Measurements from ENCODE around the gene NR6A1.

Gene NR6A1

DNA sequence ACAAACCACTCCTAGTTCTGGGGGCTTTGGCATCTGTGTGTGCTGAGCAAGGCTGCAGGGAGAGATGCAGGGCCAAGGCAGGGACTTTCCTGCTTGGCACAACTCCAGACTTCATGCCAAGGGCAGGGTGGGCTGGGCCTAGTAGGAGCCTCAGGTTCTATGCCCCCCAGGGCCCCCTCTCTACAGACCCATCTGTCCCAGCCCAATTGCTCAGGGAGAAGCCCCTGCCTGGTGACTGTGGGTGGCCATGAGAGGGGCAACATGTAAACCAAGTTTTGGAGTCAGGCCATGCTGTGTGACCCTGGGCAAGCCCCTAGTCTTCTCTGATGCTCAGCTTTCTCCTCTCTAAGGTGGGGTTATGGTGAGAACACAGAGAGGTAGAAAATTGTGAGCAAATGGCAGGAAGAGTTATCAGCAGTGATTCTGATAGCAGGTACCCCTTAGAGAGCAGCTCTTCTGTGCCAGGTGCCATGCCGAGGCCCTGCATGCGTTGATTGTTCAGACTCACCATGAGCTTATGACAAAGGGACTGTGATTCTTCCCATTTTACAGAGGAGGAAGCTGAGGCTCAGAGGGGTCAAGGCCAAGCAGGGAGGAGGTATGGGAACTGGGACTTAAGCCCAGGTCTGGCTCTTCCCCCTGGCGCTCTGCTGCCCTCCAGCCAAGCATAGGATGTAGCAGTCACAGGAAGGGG lies 11.0 kb upstream of the NR6A1 start:
- Histone ChIP-seq H3K9me3 (ENCODE audit: insufficient read depth, low read depth, low read length) (no peaks in the 10 kb centered on the region), H3K9me2 (replicated peaks; ENCODE audit: low read depth, low read length) (no peaks in the 10 kb centered on the region), H3K4me1 (ENCODE audit: insufficient read depth, low read length, poor library complexity, severe bottlenecking) (no peaks in the 10 kb centered on the region), H3K79me2 (ENCODE audit: insufficient read depth, low read length) (no peaks in the 10 kb centered on the region), H2AFZ (ENCODE audit: low read length) (no peak overlapping the region), H3F3A (ENCODE audit: low read depth) (no peaks in the 10 kb centered on the region), H4K20me1 (ENCODE audit: insufficient read depth, low read length, poor library complexity, severe bottlenecking) (no peaks in the 10 kb centered on the region), H3K9ac (ENCODE audit: low read depth, low read length, poor library complexity, severe bottlenecking) (no peak overlapping the region), H3K4me3 (ENCODE audit: low read length, poor library complexity, severe bottlenecking) (no peak overlapping the region), H3K36me3 (ENCODE audit: insufficient read depth, low read length) (no peaks in the 10 kb centered on the region), H3K4me2 (ENCODE audit: low read depth, low read length, poor library complexity, severe bottlenecking) (no peak overlapping the region), H3K27me3 (ENCODE audit: insufficient read depth, low read length, poor library complexity, severe bottlenecking) (no peaks in the 10 kb centered on the region)
- TF ChIP-seq EZH2phosphoT487 (IDR thresholded peaks at IDR 0.05; ENCODE audit: borderline replicate concordance) = no peak
- TF ChIP-seq, protein P1, sequence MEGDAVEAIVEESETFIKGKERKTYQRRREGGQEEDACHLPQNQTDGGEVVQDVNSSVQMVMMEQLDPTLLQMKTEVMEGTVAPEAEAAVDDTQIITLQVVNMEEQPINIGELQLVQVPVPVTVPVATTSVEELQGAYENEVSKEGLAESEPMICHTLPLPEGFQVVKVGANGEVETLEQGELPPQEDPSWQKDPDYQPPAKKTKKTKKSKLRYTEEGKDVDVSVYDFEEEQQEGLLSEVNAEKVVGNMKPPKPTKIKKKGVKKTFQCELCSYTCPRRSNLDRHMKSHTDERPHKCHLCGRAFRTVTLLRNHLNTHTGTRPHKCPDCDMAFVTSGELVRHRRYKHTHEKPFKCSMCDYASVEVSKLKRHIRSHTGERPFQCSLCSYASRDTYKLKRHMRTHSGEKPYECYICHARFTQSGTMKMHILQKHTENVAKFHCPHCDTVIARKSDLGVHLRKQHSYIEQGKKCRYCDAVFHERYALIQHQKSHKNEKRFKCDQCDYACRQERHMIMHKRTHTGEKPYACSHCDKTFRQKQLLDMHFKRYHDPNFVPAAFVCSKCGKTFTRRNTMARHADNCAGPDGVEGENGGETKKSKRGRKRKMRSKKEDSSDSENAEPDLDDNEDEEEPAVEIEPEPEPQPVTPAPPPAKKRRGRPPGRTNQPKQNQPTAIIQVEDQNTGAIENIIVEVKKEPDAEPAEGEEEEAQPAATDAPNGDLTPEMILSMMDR (conservative IDR thresholded peaks at IDR 0.05; ENCODE audit: low read length) = no peak

DNA sequence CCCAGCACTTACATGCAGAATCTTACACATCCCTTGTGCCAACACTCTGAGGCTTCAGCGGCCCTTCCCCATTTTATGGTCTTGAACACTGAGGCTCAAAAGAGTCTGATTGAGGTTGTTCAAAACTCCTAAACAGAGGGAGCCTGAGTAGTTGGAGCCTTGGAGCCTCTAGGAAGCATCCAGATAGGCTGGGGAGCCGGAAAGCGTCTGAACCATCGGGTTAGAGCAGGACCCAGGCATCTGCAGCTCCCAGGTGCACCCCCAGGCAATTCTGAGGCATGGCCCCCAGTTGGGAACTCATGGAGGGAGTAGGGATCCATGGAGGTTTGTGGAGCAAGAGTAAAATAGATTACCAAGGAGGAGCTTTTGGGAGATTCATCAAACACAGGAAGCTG lies 9.6 kb upstream of the NR6A1 start:
- TF ChIP-seq, protein P1 (conservative IDR thresholded peaks at IDR 0.05; ENCODE audit: low read length) = no peak
- no peak for TF ChIP-seq EZH2phosphoT487 (IDR thresholded peaks at IDR 0.05; ENCODE audit: borderline replicate concordance)
- H3K36me3 ChIP-seq (ENCODE audit: insufficient read depth, low read length) = no peaks in the 10 kb centered on the region
- no peak overlapping the region for H3K4me3 ChIP-seq (ENCODE audit: low read length, poor library complexity, severe bottlenecking)
- H4K20me1 ChIP-seq (ENCODE audit: insufficient read depth, low read length, poor library complexity, severe bottlenecking) = no peaks in the 10 kb centered on the region
- no peak overlapping the region for H2AFZ ChIP-seq (ENCODE audit: low read length)
- no peaks in the 10 kb centered on the region for H3K9me2 ChIP-seq (replicated peaks; ENCODE audit: low read depth, low read length)
- H3K4me2 ChIP-seq (ENCODE audit: low read depth, low read length, poor library complexity, severe bottlenecking) = no peak overlapping the region
- no peaks in the 10 kb centered on the region for H3K4me1 ChIP-seq (ENCODE audit: insufficient read depth, low read length, poor library complexity, severe bottlenecking)
- no peaks in the 10 kb centered on the region for H3K9me3 ChIP-seq (ENCODE audit: insufficient read depth, low read depth, low read length)
- no peaks in the 10 kb centered on the region for H3K79me2 ChIP-seq (ENCODE audit: insufficient read depth, low read length)
- no peak overlapping the region for H3K9ac ChIP-seq (ENCODE audit: low read depth, low read length, poor library complexity, severe bottlenecking)
- no peaks in the 10 kb centered on the region for H3K27me3 ChIP-seq (ENCODE audit: insufficient read depth, low read length, poor library complexity, severe bottlenecking)
- no peaks in the 10 kb centered on the region for H3F3A ChIP-seq (ENCODE audit: low read depth)

DNA sequence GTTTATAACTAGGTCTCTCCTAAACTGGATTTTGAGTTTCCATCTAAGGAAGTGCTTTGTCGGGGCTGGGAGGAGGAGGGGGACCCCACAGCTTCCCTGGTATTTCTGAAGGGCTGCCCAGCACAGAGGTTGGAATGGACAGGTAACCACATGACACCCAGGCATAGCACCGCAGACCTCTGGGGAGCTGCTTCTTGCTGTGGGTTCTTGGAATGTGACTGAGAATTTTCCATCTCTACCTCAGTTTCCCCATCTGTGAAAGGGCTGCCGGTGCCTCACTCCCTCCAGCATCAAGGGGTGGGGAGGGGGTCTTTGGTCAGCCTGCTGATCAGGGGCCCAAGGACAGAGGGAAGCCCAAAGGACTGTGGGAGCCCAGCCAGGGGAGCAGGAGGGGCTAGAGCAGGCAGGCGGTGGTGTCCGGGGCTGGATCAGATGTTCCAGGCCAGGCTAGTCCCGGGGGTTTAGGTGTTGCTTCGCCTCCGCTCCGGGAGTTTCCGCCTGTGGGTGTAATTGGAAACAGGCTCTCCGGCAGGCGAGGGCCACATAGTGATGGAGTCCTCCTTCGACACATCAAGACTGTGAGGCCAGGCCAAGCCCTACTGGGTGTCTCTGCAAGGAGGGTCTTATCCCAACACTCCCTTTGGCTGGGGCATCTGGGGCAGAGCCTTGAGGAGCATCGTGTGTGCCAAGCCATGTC lies 9.1 kb upstream of the NR6A1 start:
- H4K20me1 ChIP-seq (ENCODE audit: insufficient read depth, low read length, poor library complexity, severe bottlenecking) = no peaks in the 10 kb centered on the region
- H3K27me3 ChIP-seq (ENCODE audit: insufficient read depth, low read length, poor library complexity, severe bottlenecking) = no peaks in the 10 kb centered on the region
- H3K9me3 ChIP-seq (ENCODE audit: insufficient read depth, low read depth, low read length) = no peaks in the 10 kb centered on the region
- no peaks in the 10 kb centered on the region for H3F3A ChIP-seq (ENCODE audit: low read depth)
- no peaks in the 10 kb centered on the region for H3K9me2 ChIP-seq (replicated peaks; ENCODE audit: low read depth, low read length)
- H3K4me1 ChIP-seq (ENCODE audit: insufficient read depth, low read length, poor library complexity, severe bottlenecking) = no peaks in the 10 kb centered on the region
- no peak for TF ChIP-seq EZH2phosphoT487 (IDR thresholded peaks at IDR 0.05; ENCODE audit: borderline replicate concordance)
- TF ChIP-seq, protein P1 (conservative IDR thresholded peaks at IDR 0.05; ENCODE audit: low read length) = no peak
- H3K9ac ChIP-seq (ENCODE audit: low read depth, low read length, poor library complexity, severe bottlenecking) = no peak overlapping the region
- H3K4me2 ChIP-seq (ENCODE audit: low read depth, low read length, poor library complexity, severe bottlenecking) = no peak overlapping the region
- no peak overlapping the region for H2AFZ ChIP-seq (ENCODE audit: low read length)
- no peaks in the 10 kb centered on the region for H3K36me3 ChIP-seq (ENCODE audit: insufficient read depth, low read length)
- H3K4me3 ChIP-seq (ENCODE audit: low read length, poor library complexity, severe bottlenecking) = no peak overlapping the region
- H3K79me2 ChIP-seq (ENCODE audit: insufficient read depth, low read length) = no peaks in the 10 kb centered on the region

Data from Loucy (cell line).